SW480 (cell line): Measurements from ENCODE around the gene APOA5.
"Not testable (repeated sequence)": the region's sequence is repeated elsewhere in the genome, so short reads cannot be mapped to it uniquely, and the experiment has no call there.

Source experiments
- DNase-seq: peaks from one replicate; pipeline ENCODE4 v3.0.0-alpha.2; 2016; ENCODE audit warnings: low spot score

APOA5 gene

GRCh38 chr11:116827461-116827860 lies 35.8 kb upstream of the APOA5 start:
- DNase-seq, result no peak

GRCh38 chr11:116826751-116827431 lies 35.2 kb upstream of the APOA5 start:
- DNase-seq, result no peak

- DNase-seq, result no peak
These were observed 34.4 kb upstream of the APOA5 start for GRCh38 chr11:116825854-116826750.

- DNase-seq, result no peak
These were observed 33.8 kb upstream of the APOA5 start for GRCh38 chr11:116825434-116825833.

GRCh38 chr11:116823031-116823843 lies 31.6 kb upstream of the APOA5 start, which contains the start of gene APOA4:
Gene APOA4, minus strand, starts transcription at chr11:116823304. Its CDS starts 113 bp downstream, at chr11:116823191.
- DNase-seq, result no peak

- no peak for DNase-seq
These were observed 30.9 kb upstream of the APOA5 start for GRCh38 chr11:116822575-116822974.

- no peak for DNase-seq
These were observed 29.6 kb upstream of the APOA5 start for GRCh38 chr11:116821050-116821918.

GRCh38 chr11:116819049-116819448 lies 27.4 kb upstream of the APOA5 start:
- no peak for DNase-seq

GRCh38 chr11:116814502-116814901 lies 22.8 kb upstream of the APOA5 start:
- no peak for DNase-seq

- DNase-seq, result no peak
These were observed 22.2 kb upstream of the APOA5 start for GRCh38 chr11:116813781-116814471.

- DNase-seq, result no peak
These were observed 21.5 kb upstream of the APOA5 start for GRCh38 chr11:116813170-116813569.

GRCh38 chr11:116812109-116812508 lies 20.4 kb upstream of the APOA5 start:
- DNase-seq, result no peak

- DNase-seq, result no peak
These were observed 19.5 kb upstream of the APOA5 start for GRCh38 chr11:116811194-116811593.

GRCh38 chr11:116808262-116809175 lies 16.8 kb upstream of the APOA5 start:
- DNase-seq, result no peak

GRCh38 chr11:116807601-116808261 lies 16.1 kb upstream of the APOA5 start:
- no peak for DNase-seq

GRCh38 chr11:116804001-116804400 lies 12.3 kb upstream of the APOA5 start:
- no peak for DNase-seq

GRCh38 chr11:116801662-116802061 lies 10.0 kb upstream of the APOA5 start:
- not testable (repeated sequence) for DNase-seq

- no peak for DNase-seq
These were observed 8.9 kb upstream of the APOA5 start for GRCh38 chr11:116800610-116801009.

- DNase-seq, result no peak
These were observed 6.7 kb upstream of the APOA5 start for GRCh38 chr11:116798368-116798767.
